H9 (cell line): Measurements from ENCODE around the gene HM13. TPM values are rescaled to one million over a fixed set of nuclear protein-coding genes. Genes with fewer than 3 reads are reported as not detected.

ENCODE experiments used
- DNase-seq: peaks from one replicate; pipeline ENCODE4 v3.0.0-alpha.2; 2017
- H2AFZ ChIP-seq: one replicate; pipeline ENCODE4 v1.6.1; 2013; ENCODE audit warnings: mild to moderate bottlenecking, low read length, control low read depth, moderate library complexity
- H2AK5ac ChIP-seq: 2 replicates; pipeline ENCODE4 v1.6.1; 2013; ENCODE audit warnings: low read length, control low read depth, mixed read lengths; ENCODE audit not compliant: insufficient read length
- H2BK120ac ChIP-seq: one replicate; pipeline ENCODE4 v1.6.1; 2013; ENCODE audit warnings: low read depth, mild to moderate bottlenecking, low read length, control low read depth, inconsistent platforms; ENCODE audit not compliant: poor library complexity, severe bottlenecking
- H2BK12ac ChIP-seq: 2 replicates; pipeline ENCODE4 v1.6.1; 2013; ENCODE audit warnings: low read length, control low read depth, mixed read lengths, low read depth; ENCODE audit not compliant: insufficient read length
- H2BK15ac ChIP-seq: 2 replicates; pipeline ENCODE4 v1.6.1; 2013; ENCODE audit warnings: low read depth, low read length, control low read depth
- H2BK20ac ChIP-seq: one replicate; pipeline ENCODE4 v1.6.1; 2013; ENCODE audit warnings: low read depth, mild to moderate bottlenecking, low read length, control low read depth, inconsistent platforms; ENCODE audit not compliant: poor library complexity, severe bottlenecking
- H2BK5ac ChIP-seq: 2 replicates; pipeline ENCODE4 v1.6.1; 2013; ENCODE audit warnings: low read length, control low read depth, mixed read lengths; ENCODE audit not compliant: insufficient read length
- H3K14ac ChIP-seq: 2 replicates; pipeline ENCODE4 v1.6.1; 2013; ENCODE audit warnings: low read length, control low read depth; ENCODE audit not compliant: insufficient read depth
- H3K18ac ChIP-seq: 2 replicates; pipeline ENCODE4 v1.6.1; 2013; ENCODE audit warnings: low read depth, mild to moderate bottlenecking, mixed read lengths, low read length, control low read depth; ENCODE audit not compliant: insufficient read length
- H3K23ac ChIP-seq: 2 replicates; pipeline ENCODE4 v1.6.1; 2013; ENCODE audit warnings: low read length, control low read depth, mixed read lengths, low read depth; ENCODE audit not compliant: insufficient read length
- H3K23me2 ChIP-seq: 2 replicates; pipeline ENCODE4 v1.6.1; 2013; ENCODE audit warnings: low read depth, mild to moderate bottlenecking, mixed read lengths, low read length, control low read depth; ENCODE audit not compliant: insufficient read length, poor library complexity, severe bottlenecking
- H3K27ac ChIP-seq: 2 replicates; pipeline ENCODE4 v1.5.1; 2013; ENCODE audit warnings: low read length, control low read depth, mixed read lengths, low read depth; ENCODE audit not compliant: insufficient read length
- H3K27me3 ChIP-seq: 2 replicates; pipeline ENCODE4 v1.6.1; 2013; ENCODE audit warnings: low read length, control low read depth, inconsistent platforms; ENCODE audit not compliant: insufficient read depth
- H3K4ac ChIP-seq: 2 replicates; pipeline ENCODE4 v1.6.1; 2013; ENCODE audit warnings: low read depth, mild to moderate bottlenecking, control low read depth, inconsistent platforms, low read length, moderate library complexity
- H3K4me1 ChIP-seq: 2 replicates; pipeline ENCODE4 v1.6.1; 2013; ENCODE audit warnings: low read length, control low read depth, inconsistent platforms; ENCODE audit not compliant: insufficient read depth
- H3K4me2 ChIP-seq: 2 replicates; pipeline ENCODE4 v1.6.1; 2013; ENCODE audit warnings: low read length, control low read depth, mixed read lengths; ENCODE audit not compliant: insufficient read length, insufficient read depth
- H3K56ac ChIP-seq: 2 replicates; pipeline ENCODE4 v1.6.1; 2013; ENCODE audit warnings: low read depth, mild to moderate bottlenecking, mixed read lengths, low read length, control low read depth; ENCODE audit not compliant: insufficient read length
- H3K79me1 ChIP-seq: 2 replicates; pipeline ENCODE4 v1.6.1; 2013; ENCODE audit warnings: low read depth, mild to moderate bottlenecking, moderate library complexity, low read length, control low read depth, inconsistent platforms; ENCODE audit not compliant: insufficient read depth, poor library complexity, severe bottlenecking
- H3K79me2 ChIP-seq: 2 replicates; pipeline ENCODE4 v1.6.1; 2013; ENCODE audit warnings: low read length, control low read depth, inconsistent platforms; ENCODE audit not compliant: insufficient read depth
- H3K9ac ChIP-seq: 2 replicates; pipeline ENCODE4 v1.6.1; 2013; ENCODE audit warnings: low read length, control low read depth, mixed read lengths; ENCODE audit not compliant: insufficient read length; ENCODE audit errors: extremely low read depth
- H3K9me3 ChIP-seq: one replicate; pipeline ENCODE4 v1.6.1; 2013; ENCODE audit warnings: low read depth, low read length, inconsistent platforms; ENCODE audit not compliant: control insufficient read depth
- H3T11ph ChIP-seq: one replicate; pipeline ENCODE4 v1.6.1; 2013; ENCODE audit warnings: mild to moderate bottlenecking, low read length, control low read depth, inconsistent platforms
- H4K20me1 ChIP-seq: one replicate; pipeline ENCODE4 v1.6.1; 2013; ENCODE audit not compliant: control insufficient read depth, insufficient read length, insufficient read depth
- H4K5ac ChIP-seq: 2 replicates; pipeline ENCODE4 v1.6.1; 2013; ENCODE audit warnings: low read depth, mild to moderate bottlenecking, mixed read lengths, low read length, control low read depth; ENCODE audit not compliant: insufficient read length
- H4K8ac ChIP-seq: replicated peaks from 2 replicates; pipeline ENCODE4 v1.6.1; 2013; ENCODE audit warnings: low read length, control low read depth, mixed read lengths, low read depth; ENCODE audit not compliant: insufficient read length
- H4K91ac ChIP-seq: 2 replicates; pipeline ENCODE4 v1.6.1; 2013; ENCODE audit warnings: low read depth, mild to moderate bottlenecking, moderate library complexity, mixed read lengths, low read length, control low read depth; ENCODE audit not compliant: insufficient read length
- H3K27ac Mint-ChIP-seq, 3 experiments: 2 replicates in 2 of 3; 3 replicates in 1 of 3; pipeline ENCODE4 v1.8.0; 2020 to 2021; ENCODE audit warnings: mixed read lengths in 3 of 3, mild to moderate bottlenecking in 1 of 3, moderate library complexity in 1 of 3
- H3K27me3 Mint-ChIP-seq: 2 replicates; pipeline ENCODE4 v1.8.0; 2021; ENCODE audit warnings: low read depth, mild to moderate bottlenecking, moderate library complexity, mixed read lengths
- H3K36me3 Mint-ChIP-seq, 3 experiments: 2 replicates in 2 of 3; 3 replicates in 1 of 3; pipeline ENCODE4 v1.8.0; 2020 to 2021; ENCODE audit warnings: low read depth in 3 of 3, mixed read lengths in 3 of 3; ENCODE audit not compliant: insufficient read depth in 1 of 3
- H3K4me1 Mint-ChIP-seq, 2 experiments: 2 replicates each; pipeline ENCODE4 v1.8.0; 2020; ENCODE audit warnings: mixed read lengths in 2 of 2
- H3K4me3 Mint-ChIP-seq, 2 experiments: 2 replicates in 1 of 2; 3 replicates in 1 of 2; pipeline ENCODE4 v1.8.0; 2020 to 2021; ENCODE audit warnings: mild to moderate bottlenecking in 2 of 2, mixed read lengths in 2 of 2, moderate library complexity in 1 of 2
- H3K9me3 Mint-ChIP-seq, 2 experiments: 2 replicates in 1 of 2; 3 replicates in 1 of 2; pipeline ENCODE4 v1.8.0; 2020; ENCODE audit warnings: mild to moderate bottlenecking in 2 of 2, mixed read lengths in 2 of 2, moderate library complexity in 1 of 2
- WGBS: extraction: QIAGEN DNeasy Blood & Tissue Kit; methylation state at CpG from one replicate; pipeline ENCODE4 v1.1.7; 2013; ENCODE audit warnings: missing lambda C conversion rate, low lambda C conversion rate, mixed read lengths; ENCODE audit not compliant: insufficient read length; ENCODE audit errors: extremely low coverage; 5-methylcytosine and 5-hydroxymethylcytosine counted together
- total RNA-seq: library from RNA; stranded (reverse); gene quantifications from 2 replicates; pipeline ENCODE4 v1.2.1, GENCODE V29; 2021
- TF ChIP-seq, protein P1 (sequence below): fragments of 200-600 bp; sonication (generic); conservative IDR thresholded peaks from 3 replicates; pipeline ENCODE4 v1.8.0; 2021; ENCODE audit warnings: antibody characterized with exemption, mild to moderate bottlenecking

The HM13 gene
- total RNA-seq, 1 experiment from 2014 or later: 169 TPM

DNA sequence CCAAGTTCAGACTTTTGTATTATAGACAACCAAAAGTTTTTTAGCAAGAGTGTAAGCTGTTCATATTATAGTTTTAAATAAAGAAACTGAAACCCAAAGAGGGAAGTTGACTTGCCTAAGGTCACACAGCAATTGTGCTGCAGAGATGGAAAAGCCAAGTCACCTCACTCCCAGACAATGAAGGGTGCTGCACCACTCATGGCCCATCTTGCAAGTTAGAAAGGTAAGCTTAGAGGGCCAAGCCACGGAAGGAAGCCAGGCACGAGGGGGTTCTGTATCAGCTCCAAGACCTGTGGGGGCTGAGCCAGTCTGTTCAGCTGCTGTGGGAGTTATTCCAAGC, 40.2 kb upstream of the HM13 start:
- no CpG with 5 or more reads among the region's 2 CpGs for WGBS
- H3K79me2 ChIP-seq: no peaks in the 10 kb centered on the region
- H3K27me3 Mint-ChIP-seq: peaks cover 21% of the 10 kb centered on the region
- no peaks in the 10 kb centered on the region for H3K79me1 ChIP-seq
- H2BK5ac ChIP-seq: no peak overlapping the region
- H3T11ph ChIP-seq: no peak overlapping the region
- H4K8ac ChIP-seq: no peak overlapping the region
- H3K4ac ChIP-seq: no peak overlapping the region
- no peak overlapping the region for H3K4me2 ChIP-seq
- no peak overlapping the region for H3K27ac ChIP-seq
- H3K4me1 ChIP-seq: no peaks in the 10 kb centered on the region
- H4K20me1 ChIP-seq: no peaks in the 10 kb centered on the region
- no peak overlapping the region for H3K23ac ChIP-seq
- peaks cover 57% of the 10 kb centered on the region for H3K9me3 ChIP-seq
- no peak overlapping the region for H3K18ac ChIP-seq
- no peak for DNase-seq
- peaks cover 60 to 64% of the 10 kb centered on the region in 2 experiments for H3K9me3 Mint-ChIP-seq
- no peak overlapping the region for H3K56ac ChIP-seq
- no peak overlapping the region for H2AK5ac ChIP-seq
- no peak overlapping the region for H4K5ac ChIP-seq
- H2BK15ac ChIP-seq: no peak overlapping the region
- TF ChIP-seq, protein P1, sequence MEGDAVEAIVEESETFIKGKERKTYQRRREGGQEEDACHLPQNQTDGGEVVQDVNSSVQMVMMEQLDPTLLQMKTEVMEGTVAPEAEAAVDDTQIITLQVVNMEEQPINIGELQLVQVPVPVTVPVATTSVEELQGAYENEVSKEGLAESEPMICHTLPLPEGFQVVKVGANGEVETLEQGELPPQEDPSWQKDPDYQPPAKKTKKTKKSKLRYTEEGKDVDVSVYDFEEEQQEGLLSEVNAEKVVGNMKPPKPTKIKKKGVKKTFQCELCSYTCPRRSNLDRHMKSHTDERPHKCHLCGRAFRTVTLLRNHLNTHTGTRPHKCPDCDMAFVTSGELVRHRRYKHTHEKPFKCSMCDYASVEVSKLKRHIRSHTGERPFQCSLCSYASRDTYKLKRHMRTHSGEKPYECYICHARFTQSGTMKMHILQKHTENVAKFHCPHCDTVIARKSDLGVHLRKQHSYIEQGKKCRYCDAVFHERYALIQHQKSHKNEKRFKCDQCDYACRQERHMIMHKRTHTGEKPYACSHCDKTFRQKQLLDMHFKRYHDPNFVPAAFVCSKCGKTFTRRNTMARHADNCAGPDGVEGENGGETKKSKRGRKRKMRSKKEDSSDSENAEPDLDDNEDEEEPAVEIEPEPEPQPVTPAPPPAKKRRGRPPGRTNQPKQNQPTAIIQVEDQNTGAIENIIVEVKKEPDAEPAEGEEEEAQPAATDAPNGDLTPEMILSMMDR: no peak
- H3K9ac ChIP-seq: no peak overlapping the region
- H3K4me3 Mint-ChIP-seq: no peak overlapping the region
- no peaks in the 10 kb centered on the region for H3K23me2 ChIP-seq
- no peak overlapping the region for H2BK20ac ChIP-seq
- H2AFZ ChIP-seq: no peak overlapping the region
- no peak overlapping the region for H2BK12ac ChIP-seq
- H3K4me1 Mint-ChIP-seq: no peaks in the 10 kb centered on the region
- no peak overlapping the region for H2BK120ac ChIP-seq
- H3K36me3 Mint-ChIP-seq: peaks cover 8 to 42% (median 17%) of the 10 kb centered on the region in 3 experiments; a peak in 6 of 7 replicates
- H4K91ac ChIP-seq: no peak overlapping the region
- no peaks in the 10 kb centered on the region for H3K27me3 ChIP-seq
- no peak overlapping the region for H3K27ac Mint-ChIP-seq
- no peak overlapping the region for H3K14ac ChIP-seq
